IPS-11a (cell line): ENCODE data around the gene PTPRR.

Source experiments
- H3K4me3 ChIP-seq: one replicate; pipeline ENCODE4 v1.5.1; 2013; ENCODE audit warnings: low read depth, low read length, control low read depth

PTPRR gene

DNA sequence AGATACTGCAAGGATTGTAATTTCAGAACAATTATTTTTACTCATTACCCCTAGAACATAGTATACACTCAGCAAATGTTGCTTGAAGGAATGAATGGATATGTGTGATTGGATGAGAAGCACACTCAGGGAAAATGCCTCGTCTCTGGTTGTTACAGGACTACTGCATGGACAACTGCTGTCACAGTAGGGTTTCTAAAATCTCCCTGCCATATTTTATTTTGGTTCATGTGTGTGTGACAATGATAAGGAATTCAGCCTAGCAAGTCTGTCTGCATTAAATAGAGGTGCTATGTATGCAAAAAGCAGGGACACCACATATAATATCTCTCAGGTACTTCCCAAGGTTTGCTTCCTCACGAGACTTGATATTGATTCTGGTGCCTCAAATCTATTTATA lies 1.4 kb downstream of the PTPRR start:
- H3K4me3 ChIP-seq = no peak overlapping the region

DNA sequence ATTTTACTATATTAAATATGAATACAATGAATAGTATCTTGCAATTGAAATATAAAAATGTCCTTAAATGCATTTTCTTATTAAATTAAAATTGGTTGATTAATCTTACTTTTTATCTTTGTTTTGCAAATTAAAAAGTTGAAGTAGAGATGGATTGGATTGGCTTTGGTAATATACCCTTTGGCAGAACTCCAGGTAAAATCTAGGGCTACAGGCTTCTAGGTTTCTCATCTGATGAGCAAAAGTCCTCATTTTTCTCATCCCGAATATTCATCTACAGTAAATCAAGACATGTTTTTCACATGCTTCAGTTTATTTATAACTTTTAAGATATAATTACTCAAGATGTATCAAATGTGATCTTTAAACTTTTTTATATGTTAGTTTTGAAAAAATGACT lies 2.2 kb downstream of the PTPRR start:
- no peak overlapping the region for H3K4me3 ChIP-seq

DNA sequence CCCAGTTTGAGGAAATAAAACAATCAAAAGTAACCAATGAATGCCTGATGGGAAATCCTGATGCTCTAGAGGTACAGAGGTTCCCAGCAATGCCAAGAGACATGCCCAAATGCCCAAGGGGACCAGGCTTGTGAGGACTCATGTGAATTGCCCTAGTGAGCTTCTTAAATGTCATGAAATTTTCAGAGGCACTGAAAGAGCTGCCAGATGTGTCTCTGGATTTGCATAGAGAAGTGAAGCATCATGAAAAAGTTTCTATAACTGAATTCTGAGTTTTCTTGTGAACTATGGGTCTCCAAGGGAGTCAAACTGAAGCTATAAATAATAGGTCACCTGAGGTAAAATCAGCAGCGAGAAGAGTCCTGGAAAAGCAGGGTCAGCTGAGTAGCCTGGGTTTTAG lies 9.9 kb downstream of the PTPRR start:
- H3K4me3 ChIP-seq = no peak overlapping the region

DNA sequence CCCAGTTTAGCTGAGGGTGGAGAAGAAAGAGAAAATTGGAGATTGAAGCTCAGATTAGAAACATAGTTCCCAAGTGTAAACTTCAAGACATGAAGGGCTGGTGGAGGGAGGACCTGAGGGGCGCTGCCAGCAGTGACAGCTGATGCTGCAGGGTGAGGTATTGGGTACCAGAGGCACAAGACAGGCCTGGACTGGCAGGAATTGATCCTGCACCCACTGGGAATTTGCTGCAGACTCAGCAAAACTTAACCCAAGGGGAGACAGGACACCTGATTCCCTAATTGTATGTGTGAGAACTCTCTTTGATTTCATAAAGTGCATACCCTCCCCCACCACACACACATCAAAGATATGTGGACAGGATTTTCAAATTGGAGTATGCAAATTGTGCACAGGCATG lies 11.6 kb downstream of the PTPRR start:
- H3K4me3 ChIP-seq = no peak overlapping the region

DNA sequence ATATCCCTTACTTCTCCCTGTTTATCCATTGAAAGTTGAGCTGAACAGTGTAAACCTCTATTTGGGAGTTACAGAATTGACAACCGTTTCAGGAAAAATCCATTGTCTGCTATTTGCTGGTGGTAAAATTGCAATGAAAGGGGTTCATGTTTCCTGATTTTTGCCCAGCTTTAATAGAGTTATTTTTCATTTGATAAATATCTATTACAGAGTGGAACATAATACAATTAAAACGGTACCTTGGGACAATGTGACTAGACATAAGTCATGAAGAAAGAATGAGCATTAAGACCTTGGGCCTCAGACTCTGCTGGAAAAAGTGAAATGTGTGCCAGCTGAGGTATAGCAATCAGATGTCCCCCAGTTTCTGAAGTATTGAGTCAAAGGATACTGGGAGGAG lies 13.1 kb downstream of the PTPRR start:
- H3K4me3 ChIP-seq = no peak overlapping the region

DNA sequence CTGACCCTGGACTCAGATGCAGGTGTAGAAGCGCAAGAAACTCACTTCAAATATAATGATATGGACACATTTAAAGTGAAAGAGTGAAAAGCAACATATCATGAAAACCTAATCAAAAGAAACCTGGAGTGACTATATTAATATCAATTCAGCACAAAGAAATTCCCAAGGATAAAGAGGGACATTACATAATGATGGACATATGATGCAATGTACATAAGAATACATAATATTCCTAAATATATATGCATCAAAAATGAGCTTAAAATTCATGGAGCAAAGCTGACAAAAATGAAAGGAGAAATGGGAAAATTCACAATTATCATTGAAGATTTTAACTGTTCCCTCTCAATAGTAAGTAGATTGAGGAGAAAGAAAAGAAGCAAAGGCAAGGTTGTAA lies 24.6 kb downstream of the PTPRR start:
- H3K4me3 ChIP-seq = no peak overlapping the region

DNA sequence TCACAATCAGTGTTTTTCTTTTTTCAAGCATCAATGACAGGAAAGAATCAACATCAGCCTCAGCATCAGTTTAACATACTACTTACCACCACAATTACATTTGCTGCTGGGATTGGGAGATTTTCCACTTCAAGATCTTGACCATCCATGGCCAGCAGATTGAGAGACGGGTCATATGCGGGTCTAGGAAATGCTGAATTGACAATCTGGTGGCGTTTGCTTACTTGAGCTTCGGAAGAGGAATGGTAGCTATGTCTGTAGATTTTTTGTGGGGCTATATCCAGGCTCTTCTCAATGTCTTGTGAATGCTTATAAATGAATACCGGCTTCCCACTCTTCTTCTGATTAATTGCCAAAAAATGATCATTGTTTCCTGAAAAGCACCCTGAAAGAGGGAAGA lies 27.9 kb downstream of the PTPRR start:
- H3K4me3 ChIP-seq = no peak overlapping the region

DNA sequence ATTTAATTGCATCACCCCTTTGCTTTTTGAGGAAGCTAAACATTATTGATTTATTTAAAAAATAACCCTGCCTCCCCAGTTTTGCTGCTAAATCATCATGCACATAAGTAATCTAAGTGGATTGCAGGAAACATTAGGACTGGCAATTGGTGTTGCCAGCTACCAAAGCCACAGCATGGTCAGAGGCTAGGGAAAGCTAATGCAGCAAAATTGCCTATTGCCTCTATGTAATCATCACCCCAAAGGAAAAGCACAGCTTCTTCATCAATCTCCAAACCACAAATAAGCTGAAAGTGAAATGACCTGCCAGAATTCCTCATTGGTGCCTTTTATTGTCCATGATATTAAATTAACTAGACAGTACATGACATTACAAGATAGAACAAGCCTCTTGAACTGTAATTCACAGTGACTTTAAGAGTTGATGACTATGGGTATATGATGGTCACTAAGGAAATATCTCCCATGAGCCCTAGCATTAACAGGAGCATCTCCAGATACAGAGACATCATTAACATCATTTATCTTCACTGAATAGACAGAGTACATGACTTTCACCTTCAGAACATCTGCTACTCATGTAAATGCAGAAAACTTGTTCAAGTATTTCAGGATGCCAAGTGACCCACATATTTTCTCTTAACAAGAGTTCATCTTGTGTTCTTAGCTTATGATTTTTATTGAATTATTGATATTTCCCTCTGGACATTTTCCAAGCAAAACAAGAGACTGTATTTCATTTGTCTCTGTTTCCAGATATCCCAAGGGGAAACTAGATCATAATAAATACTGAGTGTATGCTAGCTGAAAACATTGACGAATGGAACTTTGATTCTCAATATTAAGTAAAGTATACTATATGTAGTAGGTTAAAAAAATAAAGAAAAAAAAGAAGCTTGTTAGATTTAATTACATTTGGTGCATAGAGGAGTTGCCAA lies 29.4 kb downstream of the PTPRR start:
- no peak overlapping the region for H3K4me3 ChIP-seq

DNA sequence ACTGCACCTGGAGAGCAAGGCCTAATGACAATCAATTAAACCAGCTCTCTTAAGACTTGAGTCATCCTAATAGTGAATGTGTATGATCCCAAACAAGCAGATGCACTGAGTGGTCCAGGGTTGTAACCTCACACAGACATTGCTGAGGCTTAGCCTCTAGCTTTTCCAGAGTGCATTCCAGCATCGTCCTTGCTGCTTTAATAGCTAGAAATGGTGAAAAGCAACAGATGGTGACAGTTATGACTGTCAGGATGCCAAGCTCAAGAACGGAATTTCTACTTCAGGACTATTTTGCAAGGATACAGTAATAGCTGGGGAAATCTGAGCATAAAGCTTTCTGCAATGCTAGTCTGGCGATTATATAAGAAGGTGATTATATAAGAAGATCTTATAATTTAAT lies 34.6 kb downstream of the PTPRR start:
- no peak overlapping the region for H3K4me3 ChIP-seq

DNA sequence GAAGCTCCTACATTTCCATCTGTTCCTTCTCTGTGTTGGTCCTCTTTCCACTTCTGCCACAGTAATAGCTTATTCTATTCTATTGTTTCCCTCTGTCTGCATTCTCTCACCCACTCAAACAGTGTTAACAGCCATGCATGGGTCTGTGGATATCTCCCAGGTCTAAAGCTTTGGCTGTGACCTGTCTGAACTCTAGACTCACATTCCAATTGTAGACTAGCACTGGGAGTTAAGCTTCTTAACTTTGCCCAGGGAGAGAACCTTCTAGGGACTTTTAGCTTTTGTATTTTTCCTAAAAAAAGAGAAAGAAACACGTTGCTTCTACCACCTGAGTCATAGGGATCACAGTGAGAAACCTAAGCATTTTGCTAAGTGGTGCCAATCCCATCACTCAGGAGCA lies 36.7 kb downstream of the PTPRR start:
- H3K4me3 ChIP-seq = no peak overlapping the region

DNA sequence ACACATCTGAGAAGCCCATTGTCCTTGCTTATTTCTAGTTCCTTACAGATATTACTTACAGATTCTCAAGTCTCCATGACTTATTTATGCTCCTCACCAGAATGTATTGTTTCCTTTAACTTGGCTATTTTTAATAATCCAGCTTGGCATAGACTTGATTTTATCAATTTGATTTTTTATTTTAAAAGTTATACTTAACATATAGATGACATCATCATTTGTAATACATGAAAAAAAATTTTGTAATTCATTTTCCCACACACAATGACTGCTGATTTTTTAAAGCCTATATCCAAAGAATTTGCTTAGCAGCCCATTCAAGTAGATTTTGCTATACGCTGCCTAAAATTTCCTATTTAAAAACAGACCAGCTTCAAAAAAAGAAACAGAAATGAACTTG lies 39.8 kb downstream of the PTPRR start:
- no peak overlapping the region for H3K4me3 ChIP-seq

DNA sequence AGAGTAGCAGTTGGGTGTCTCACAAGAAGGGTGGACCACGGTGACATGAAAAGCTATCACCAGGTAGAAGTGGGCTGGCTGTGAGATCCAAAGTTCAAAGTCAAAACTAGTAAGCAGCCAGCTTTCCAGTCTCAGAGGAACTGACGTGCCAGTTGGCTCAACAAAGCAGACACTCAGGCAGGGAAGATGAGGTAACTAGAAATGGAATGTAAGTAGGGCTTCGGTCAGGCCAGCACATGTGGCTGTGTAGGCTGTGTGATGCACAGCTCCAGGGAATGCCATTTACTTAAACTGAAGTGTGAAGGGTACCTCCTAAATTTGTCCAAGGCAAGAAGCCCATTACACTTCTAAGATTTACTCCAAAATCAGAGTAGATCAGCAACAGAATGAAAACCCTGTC lies 43.6 kb downstream of the PTPRR start:
- H3K4me3 ChIP-seq = no peak overlapping the region

DNA sequence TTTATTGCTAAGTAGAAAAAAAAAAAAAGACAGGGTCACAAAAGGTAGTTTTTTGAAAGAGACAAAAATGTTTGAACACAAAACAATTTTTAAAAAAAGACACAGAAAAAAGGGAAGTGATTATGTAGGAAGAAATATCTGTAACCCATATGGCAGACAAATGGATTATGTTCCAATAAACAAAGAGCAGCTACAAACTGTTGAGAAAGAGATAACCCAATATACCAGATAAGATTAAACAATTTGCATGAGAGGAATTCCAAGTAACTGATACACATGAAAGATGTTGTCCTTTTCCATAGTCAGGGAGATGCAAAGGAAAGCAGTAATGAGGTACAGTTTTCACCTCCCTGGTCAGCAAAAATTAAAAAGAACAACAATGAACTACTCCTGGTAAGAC lies 44.9 kb downstream of the PTPRR start:
- H3K4me3 ChIP-seq = no peak overlapping the region

DNA sequence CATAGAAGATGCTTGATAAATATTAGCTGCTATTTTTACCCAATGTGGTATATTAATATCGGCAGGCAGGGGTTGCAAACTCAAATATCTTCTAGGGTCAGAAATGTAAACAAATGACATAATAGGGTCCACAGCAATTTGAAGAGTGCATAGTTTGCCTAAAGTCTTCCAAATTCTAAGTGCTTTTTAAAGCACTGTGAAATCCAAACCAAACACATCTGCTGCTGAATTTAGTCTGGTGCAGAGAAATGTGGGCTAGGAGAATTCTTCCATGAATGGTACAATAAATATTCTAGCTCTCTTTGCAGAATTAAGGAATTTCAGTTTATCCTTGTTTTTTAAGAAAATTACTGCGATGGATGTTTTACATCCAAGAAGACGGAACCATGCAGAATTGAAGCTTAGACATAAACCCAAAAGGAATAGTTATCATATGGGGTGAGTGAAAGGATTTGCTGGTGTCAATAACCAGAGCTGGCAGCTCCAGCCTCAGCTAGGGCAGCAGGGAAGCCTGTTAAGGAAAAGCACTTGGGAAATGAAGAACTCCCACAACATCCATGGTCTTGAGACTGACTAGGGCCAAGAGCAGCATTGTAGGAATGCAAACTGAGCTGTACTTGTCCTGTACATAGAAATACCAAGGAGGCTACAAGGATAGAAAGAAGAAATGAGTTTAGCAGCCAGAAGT lies 65.5 kb downstream of the PTPRR start:
- H3K4me3 ChIP-seq = no peak overlapping the region

DNA sequence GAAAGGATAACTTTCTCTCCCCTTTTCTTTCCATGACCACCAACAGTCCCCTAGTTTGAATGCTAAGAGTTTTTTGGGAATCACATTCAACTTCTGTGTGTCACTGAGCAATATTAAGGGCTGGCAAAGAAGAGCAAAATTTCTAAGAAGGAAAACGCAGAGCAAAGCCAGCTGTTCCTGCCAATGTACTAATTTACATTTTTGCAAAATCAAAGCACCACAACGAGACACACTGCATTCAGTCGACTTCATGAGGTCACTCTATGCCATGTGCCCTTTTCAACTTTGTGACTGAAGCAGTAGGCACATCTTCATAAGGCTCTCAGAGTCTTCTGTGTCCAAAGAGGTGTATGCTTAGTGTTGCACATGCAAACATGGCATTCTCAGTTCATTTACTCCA lies 66.4 kb downstream of the PTPRR start:
- H3K4me3 ChIP-seq = no peak overlapping the region

DNA sequence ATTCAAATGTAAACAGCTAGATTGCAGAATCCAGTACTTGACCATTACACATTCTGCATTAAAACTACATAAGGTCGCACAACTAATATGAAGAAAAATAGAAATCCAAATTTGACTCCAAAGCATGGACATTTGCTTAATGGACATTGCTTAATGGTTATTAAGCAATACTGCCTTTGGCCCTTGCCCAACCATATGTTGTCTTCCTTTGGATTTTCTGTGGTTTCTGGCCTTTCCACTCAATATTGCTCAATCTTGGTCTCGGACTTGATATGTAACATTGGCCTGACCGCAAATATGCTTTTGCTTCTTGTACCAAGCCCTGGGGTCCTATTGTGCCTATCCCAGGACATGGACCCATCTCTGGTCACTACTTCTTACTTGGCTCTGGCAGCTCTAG lies 67.2 kb downstream of the PTPRR start:
- H3K4me3 ChIP-seq = no peak overlapping the region

DNA sequence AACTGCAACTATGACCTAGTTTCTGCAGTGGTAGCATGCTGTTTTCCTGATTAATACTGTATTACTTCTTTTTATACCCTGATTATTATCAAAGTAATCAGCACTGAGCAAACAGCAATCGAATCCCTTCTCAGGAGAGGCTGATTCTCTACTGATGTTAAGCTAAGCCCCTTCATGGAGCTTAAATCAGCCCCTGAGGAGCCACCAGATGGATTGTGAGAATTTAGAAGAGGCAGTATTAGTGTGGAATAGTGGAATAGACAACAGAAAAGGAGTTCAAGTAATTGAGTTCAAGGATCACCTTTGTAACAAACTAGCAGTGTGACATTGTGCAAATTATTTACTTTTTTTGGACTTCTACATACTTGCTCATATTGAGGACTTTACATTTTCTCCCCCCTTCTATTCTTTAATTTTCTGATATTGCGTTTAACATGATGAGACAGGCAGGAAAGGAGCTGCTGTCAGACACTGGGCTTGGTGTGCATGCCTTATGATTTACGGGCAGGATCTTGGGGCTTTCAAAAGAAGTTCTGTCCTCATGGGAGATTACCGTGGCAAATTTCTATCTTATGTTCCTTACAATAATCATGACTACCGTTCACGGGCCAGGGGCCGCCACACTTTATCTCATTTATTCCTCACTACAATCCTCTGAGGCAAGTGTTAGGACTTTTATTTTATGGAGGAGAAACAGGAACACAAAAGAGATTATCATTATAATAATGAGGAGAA lies 68.0 kb downstream of the PTPRR start:
- H3K4me3 ChIP-seq = no peak overlapping the region

DNA sequence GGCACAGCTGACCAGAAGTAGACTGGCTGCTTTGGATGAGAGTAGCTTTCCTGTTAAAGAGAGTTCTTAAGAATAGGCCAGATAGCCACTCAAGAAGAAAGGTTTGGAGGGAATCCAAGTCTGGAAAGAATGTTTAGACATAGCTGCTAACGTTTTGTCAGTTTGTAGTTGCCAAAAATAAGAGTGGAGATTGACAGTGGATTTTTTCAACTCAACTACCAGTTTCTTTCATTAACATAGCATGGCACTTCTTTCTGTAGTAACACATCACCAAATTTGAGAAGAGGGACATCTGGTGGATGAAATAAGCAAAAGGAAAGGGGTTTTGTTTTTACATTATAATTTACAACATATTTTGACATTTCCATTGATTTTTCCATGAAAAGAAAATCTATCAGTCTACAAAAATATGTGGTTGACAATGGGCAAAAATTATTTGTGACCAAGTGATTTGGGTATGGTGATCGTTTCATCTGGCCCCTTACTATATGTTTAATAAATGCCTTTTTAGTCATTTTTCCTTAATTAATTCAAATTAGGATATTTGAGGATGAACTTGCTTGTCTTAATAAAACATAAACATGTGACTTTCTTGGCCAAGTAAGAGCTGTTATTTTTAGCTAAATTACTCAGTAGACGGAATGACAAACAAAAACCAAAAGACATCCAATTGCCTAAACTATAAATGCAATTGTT lies 71.1 kb downstream of the PTPRR start:
- H3K4me3 ChIP-seq = no peak overlapping the region

DNA sequence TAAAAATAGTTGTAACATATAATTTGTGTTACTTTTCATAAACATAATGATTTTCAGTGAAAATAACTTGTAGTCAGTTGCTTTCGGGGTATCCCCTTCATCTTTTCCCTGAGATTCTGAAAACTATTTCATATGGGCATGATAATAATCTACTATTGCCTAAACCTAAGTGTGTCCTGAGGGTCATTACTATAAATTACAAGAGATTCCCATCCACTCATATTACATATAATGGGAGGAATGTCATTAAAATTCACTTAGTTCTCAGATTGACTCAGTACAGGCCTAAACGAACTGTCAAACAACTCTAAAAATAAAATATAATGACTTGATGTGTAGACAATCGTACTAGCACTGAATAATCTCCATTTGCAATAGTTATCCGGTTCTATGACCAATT lies 72.7 kb downstream of the PTPRR start:
- H3K4me3 ChIP-seq = no peak overlapping the region

DNA sequence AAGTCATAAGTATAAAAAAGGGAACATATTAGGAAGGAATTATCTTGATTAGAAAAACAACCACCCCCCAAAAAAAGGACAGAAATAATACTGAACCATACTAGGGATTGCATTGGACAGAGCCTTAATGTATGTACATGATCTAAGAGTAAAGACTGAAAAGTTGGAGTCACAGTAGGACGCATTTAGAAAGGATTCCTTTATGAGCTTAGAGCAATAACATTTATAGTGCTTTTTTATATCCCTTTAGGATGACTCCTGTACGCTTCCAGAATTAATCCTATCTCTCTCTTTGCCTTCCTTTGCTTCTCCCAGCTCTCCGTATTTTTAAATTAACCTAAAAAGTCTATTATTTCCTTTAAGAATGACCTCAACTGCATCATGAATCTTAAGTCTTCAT lies 75.3 kb downstream of the PTPRR start:
- H3K4me3 ChIP-seq = no peak overlapping the region

DNA sequence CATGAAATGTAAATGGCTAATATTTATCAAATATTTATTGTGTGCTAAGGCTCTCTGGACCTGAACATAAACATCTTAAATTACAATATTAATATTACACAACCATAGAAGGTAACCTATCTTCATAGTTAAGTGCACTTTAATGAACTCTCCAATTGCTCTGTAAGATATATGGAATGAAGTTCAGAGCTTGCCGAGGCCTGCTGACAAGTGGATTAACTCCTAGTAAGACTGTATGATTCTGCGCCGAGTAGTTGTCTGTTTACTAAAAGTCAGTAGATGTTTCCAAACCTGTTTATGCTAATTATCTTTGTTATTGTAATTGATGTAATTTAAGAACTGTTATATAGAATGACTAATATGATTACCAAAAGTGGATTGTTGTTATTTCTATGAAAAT lies 77.2 kb downstream of the PTPRR start:
- no peak overlapping the region for H3K4me3 ChIP-seq
